ENCODE measurements around the gene FILIP1L.
"Not testable (repeated sequence)": the region's sequence is repeated elsewhere in the genome, so short reads cannot be mapped to it uniquely, and the experiment has no call there.

The FILIP1L gene

DNA sequence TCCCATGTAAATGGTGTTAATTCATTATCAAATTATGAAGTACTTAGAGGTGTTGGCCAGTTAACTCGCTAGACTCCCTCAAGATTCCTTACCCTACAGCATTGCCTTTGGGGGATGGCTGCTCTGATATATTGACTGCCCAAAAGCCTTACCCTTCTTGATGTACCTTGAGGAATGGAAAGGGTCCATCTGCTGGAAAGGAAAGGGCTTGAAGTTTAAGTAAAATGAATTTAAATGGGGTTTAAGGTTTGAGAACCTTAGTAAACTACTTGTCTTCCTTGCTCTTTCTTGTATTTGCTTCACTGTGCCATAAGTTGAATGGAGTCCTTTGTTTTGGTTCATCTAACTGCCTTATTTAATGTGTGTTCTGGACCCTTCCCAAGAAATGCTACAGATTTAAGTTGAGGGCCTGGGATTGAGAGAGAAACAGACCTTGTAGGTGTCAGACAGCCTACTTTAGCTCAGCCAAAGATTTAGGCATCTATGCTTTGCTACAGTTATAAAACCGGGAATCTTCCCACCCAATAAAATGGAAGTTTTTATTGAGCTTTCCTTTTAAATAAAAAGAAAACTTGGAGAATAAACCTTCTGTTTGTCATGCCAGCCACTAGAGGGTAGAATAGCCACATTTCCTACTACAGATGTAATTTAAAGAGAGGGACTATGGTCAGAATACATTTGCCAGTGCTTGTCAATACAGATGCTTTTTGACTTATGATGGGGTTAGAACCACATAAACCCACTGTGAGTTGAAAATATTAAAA, 271.3 kb downstream of the FILIP1L start:
- DNase-seq (ENCODE audit: low read depth, low spot score) = no peak

DNA sequence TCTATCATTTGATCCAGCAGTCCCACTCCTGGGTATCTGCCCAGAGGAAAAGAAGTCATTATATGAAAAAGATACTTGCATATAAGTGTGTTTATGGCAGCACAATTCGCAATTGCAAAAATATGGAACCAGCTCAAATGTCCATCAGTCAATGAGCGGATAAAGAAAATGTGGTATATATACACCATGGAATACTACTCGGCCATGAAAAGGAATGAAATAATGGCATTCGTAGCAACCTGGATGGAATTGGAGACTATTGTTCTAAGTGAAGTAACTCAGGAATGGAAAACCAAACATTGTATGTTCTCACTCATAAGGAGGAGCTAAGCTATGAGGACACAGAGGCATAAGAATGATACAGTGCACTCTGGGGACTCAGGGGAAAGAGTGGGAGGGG, 272.4 kb downstream of the FILIP1L start:
- not testable (repeated sequence) for DNase-seq (ENCODE audit: low read depth, low spot score)

DNA sequence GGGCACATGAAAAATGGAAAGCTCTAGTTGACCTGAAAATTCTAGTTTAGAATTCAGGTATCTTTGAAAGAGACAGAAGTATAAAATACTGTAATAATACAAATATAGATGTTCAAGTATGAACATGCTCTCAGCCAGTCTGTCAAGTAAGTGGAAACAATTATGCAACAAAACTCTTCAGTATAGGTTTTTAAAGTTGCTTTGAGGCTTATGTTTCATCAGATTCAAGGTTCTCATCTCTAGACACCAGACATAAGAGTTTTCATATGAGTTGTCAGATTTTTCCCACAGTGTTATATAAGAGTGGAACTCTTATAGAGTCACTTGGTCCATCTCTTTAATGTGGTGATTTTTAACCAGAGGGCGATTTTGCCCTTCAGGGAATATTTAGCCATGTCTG, 274.7 kb downstream of the FILIP1L start:
- no peak for DNase-seq (ENCODE audit: low read depth, low spot score)

DNA sequence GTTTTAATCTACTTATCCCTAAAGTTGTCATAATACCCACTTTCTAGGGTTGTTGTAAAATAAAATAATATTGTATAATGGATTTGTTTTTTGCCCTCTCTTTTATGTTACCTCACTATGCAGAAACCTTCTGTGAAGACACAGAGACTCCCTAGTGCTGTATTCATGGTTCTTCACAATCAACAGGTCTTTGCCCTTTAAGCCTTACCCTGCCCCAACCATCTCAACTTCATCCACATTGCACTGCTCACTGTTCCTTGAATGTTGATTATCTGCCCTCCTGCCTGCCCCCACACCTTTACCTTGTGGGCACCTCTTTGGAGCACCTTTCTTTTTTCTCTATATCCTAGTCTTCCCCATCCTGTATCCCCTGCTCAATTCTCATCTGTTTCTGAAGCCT, 275.5 kb downstream of the FILIP1L start:
- DNase-seq (ENCODE audit: low read depth, low spot score) = no peak

DNA sequence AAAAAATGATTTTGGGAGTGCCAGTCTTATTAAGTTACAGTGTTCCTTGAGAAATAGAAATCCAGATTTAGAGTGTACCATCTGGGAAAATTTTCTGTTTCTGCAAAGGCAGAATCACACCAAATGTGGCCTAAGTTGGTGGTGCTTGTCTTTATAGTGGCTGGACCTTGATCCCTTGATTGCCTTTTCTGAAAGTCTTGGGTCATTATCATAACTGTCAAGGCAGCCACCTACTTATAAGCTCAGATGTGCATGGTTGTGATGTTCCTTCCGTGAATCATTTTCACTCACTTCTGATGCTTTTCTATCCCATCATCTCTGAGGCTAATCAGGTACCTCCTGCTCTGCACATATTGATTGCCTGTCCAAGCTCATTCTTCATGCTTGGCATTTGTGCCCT, 276.6 kb downstream of the FILIP1L start:
- DNase-seq (ENCODE audit: low read depth, low spot score) = no peak

DNA sequence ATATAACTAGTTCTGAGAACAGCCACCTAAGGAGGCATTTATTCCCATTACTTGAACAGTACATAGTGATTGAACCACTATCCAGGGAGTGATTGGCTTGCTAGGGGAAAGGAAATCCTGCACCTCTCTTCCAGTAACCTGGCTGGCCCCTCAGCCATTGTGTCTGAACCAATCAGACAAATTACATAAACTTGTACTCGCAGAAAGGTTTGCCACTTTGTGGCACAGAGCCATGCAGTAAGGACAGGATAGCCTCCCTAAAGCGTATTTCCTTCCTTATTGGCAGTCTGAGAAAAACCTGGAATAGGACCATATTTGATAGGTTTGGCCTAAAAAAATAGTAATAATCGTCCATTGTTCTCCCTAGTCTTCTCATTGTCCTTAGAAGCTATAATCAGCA, 277.6 kb downstream of the FILIP1L start:
- DNase-seq (ENCODE audit: low read depth, low spot score) = no peak

DNA sequence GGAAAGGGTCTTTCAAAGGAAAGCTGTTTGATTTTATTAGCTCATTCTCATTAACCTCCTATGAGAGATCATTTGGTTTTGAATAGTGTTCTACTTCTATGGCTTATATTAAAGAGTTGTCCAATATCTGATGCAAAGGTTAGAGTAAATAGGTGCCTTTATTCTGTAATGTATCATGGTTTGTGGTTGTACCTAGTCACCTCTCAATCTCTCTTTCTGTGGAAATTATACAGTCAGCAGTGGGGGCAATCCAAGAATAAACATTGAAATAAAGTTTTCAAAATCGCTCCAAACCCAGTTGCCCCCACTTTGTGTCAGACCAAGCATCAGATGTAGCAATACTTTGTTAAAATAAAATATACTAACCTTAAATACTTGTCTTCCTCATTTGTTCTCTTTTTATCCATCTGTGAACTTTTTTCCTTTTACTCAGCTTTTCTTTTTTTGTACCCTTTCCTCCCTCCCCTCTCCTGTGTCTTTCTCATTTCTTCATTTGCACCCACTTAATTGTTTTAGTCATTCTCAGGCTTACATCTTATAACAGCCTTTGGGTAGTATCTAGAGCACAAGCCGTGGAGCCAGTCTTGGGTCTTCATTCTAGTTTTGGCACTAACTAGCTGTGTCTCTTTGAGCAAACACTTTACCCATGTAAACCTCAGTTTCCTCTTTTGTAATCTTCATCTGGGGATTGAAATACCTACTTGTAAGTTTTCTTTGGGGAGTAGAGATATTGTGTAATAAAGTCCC, 279.9 kb downstream of the FILIP1L start:
- no peak for DNase-seq (ENCODE audit: low read depth, low spot score)

DNA sequence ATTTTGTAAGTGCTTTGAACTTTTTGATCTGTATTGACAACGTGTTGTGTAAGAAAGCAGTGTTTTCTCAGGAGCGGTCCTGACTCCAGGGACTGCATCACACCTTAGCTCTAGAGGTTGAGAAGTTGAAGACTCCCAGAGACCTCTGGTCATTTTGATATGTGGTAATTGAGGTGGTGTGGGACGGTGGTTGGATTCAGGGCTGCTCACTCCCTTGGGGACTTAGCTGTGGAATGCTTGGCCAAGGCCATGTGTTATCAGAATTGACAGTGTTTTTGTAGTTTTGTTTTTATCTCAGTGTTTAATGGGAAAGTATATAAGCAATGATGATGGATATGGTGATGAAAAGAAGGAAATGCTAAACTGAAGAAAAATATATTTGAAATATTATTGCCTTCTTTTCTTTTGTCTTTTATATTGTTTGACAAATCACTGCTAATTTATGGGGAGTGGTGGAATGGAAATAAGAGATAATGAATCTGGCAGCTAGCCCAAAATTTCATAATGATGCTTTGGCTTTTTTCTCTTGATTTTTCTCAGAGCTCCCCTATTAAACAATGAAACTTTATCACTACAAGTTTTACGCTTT, 280.6 kb downstream of the FILIP1L start:
- DNase-seq (ENCODE audit: low read depth, low spot score) = no peak

DNA sequence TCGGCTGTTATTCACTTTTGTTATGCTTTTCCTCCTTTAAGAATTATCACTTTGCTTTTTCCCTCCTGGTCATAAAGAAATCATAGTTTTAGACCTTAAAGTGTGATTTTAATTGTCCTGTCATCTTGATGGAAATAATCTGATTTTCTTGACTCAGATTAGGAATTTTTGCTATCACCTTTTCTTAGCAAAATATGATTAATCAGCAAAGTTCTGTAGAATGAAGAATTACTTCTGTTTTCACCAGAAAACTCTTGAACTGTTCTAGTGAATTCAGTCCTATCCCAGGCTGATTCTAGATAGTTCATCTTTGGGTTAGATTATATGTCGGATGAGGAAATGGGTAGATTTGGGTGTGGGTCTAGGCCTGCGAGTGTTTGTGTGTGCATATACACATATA, 284.5 kb downstream of the FILIP1L start:
- DNase-seq (ENCODE audit: low read depth, low spot score) = no peak

DNA sequence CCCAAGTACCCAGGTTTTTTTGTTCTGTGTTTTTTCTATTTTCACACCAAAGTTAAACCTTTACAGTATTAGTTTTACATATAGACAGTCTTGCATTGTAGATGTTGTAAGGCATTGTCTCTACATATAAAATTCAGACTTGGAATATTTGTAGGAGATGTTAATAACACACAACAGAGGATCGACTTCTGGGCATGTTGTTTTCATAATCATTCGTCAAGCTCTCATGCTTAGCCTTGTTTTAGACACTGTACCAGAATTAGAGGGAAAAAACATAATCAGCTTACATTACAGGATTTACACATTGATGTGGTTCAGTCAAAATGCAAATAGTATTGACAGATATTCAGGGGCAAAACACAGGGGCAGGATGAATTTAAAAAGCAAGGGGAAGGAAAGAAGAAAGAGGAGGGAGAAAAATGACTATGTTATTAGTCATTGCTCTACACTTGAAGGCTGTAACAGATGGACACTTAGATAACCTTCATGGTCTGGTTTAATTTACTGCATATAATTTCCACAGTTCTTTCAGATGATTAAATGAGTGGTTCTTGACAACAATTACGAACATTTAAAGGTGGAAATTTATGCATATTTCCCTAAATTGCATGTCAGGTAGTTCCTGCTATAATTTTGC, 289.2 kb downstream of the FILIP1L start:
- no peak for DNase-seq (ENCODE audit: low read depth, low spot score)

DNA sequence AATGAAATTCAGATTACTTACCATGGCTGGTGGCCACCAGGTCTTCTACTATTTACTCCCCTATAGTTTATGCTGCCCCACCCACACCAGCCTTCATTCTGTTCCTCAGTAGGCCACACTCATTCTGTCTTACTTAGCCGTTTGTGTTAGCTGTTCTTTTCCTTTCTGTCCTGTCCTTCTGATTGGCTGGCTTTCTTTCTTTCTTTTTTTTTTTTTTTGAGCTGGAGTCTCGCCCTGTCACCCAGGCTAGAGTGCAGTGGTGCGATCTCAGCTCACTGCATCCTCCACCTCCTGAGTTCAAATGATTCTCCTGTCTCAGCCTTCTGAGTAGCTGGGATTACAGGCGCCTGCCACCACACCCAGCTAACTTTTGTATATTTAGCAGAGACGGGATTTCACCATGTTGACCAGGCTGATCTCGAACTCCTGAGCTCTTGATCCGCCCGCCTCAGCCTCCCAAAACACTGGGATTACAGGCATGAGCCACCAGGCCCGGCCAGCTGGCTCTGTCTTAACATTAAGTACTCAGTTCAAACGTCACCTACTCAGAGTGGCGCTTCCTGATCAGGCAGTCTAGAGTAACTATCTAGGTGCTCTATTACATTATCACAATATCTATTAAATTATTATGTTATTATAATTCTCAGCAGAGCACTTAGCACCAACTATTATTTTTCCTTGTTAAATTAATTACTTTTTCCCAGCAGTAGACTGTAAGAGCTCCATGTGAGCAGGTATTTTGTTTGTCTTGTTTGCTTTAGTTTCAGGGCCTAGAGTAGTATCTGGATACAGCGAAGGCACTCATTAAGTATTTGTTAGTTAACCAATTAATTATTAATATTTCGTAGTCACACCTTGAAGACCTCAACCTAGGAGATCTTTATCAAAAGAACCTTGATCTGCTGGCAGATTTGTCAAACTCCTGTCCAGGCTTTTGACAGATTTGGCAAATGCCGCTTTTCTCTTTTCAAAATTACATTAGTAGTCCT, 290.3 kb downstream of the FILIP1L start:
- no peak for DNase-seq (ENCODE audit: low read depth, low spot score)

DNA sequence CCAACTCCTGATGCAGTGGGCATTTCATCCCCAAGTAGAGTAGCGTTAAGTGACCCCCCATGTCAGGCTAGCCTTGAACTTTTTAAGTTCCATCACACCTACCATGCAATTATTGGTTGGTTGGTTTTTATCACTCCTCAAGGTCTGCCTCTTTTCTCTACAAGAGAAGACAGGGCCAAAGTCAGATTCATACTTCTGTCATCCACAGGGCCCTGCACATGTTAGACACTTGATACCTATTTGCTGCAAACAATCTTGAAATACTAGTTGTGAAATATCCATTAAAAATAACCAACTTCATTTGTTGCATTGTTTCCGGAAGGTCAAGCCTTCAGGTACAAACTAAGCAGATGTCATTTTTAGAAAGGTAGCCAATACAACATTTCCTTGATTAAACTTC, 295.5 kb downstream of the FILIP1L start:
- DNase-seq (ENCODE audit: low read depth, low spot score) = no peak

DNA sequence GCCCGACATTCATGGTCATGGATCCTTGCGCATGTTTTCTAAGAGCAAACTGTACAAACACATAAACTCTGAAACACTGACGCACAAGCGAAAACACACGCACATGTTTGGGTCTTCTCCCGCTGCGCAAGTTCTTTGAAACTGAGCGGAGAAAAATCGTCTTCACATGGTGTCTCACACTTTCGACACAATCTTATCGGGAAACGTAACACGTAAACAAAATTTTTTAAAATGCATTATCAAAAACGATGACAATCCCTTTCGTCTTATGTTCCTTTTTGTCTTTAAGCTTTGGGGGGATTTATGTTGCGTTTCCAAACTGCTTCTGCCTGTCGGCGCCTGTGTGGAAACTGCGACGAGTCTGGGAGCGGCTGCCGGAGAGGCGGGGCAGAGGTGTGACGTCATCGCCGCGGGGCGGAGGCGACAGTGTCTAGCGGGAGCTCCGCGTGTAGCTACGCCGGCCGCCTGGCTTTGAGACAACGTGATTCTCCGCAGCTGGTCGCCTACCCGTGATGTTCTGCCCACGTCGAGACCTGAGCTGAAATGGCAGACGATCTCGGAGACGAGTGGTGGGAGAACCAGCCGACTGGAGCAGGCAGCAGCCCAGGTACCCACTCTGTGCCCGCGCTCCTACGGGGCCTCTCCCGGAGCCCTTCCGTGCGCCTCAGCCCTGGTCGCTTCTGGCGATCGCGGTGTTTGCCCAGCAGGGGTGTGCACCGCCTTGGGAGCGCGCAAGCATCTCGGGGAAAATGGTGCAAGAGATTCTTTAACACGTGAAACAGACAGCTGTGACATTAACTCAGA, 296.7 kb downstream of the FILIP1L start, which contains the start of gene CMSS1:
Gene CMSS1 (plus strand): TSS at position 426 of the 804 bp plus-strand sequence.
- peak; percentile 40 for DNase-seq (ENCODE audit: low read depth, low spot score)

DNA sequence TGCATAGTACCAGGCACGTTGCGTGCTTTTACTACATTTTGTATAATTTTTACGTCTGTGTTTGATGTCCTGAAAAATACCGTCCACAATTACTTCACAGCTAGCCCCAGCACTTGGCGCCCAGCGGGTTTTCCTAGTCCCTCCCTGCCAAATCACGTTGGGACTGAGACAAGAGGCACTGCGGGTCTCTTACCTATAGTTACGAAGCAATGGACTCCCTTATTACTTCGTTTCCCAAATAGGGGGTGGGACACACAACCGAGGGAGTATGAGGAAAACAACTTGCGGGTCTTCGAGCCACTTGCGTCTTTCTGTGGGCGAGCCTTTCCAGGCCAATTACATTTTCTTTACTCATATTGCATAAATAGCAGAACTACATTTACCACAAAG, 297.3 kb downstream of the FILIP1L start:
- DNase-seq (ENCODE audit: low read depth, low spot score) = no peak

DNA sequence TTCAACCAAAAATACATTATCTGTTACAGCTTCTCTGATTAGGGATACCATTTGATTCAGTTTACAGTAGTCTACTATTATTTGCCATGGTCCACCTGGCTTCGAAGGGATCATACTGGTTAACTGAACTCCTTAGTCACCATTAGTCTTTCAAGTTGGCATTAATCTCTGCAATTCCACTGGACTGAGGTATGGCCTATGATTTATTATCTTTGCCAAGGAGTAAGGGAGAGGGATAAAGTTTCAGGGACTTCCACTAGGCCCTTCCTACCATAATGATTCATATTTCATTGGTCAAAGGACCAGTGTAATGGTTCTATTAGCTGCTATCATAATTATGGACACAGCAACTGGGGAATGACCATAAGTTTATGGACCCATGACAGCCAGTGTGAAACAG, 303.9 kb downstream of the FILIP1L start:
- DNase-seq (ENCODE audit: low read depth, low spot score) = no peak

DNA sequence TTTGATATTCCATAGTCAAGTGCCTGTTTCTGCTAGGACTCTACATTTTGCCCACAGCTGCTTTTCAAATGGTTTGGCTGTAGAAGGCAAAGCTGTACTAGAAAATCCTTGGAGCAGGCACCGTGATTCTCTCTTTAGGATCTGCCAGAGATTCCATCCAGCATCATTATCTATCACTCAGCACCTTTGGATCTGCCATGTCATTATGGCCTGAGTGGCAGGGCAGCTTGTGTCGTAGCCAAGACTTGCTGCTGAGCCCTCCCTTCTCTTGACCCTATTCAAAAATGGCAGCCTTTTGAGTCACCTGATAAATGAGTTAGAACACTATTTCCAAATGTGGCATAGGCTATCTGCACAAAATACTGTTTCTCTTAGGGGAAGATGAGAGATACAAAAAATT, 304.7 kb downstream of the FILIP1L start:
- DNase-seq (ENCODE audit: low read depth, low spot score) = no peak

DNA sequence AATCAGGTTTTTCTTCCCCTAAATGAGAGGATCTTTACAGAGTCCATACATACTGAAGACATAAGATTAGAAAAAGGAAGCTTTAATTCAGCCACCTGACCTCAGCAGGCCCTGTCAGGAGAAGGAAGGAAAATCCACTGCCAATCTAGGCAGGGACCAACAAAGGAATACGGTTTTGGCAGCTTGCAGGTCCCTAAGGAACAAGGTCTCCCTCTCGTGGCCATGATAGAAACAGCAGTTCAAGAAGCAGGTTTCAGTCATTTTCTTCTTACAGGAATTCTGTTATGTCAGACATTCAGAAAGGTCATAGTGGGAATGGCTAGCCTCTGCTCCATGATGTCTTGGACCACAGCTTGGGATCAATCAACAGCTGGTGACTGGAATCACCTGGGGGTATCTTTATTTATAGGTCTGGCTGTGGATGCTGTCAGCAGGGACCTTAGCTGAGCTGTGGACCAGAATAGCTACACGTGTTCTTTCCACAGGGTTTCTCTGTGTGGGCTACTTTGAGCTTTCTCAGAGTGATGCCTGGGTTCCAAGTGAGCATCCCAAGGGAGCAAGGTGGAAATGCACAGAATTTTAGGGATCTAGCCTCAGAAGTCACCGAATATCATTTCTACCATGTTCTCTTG, 306.0 kb downstream of the FILIP1L start:
- peak; percentile 57 for DNase-seq (ENCODE audit: low read depth, low spot score)

DNA sequence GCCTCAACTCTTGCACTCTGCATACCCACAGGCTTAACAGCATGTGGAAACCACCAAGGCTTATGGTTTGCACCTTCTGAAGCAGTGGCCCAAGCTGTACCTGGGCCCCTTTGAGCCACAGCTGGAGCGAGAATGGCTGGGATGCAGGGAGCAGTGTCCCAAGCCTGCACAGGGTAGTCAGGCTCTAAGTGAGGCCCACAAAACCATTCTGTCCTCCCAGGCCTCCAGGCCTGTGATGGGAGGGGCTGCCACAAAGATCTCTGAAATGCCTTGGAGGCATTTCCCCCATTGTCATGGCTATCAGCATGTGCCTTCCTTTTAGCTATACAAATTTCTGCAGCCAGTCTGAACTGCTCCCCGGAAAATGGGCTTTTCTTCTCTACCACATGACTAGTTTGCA, 309.1 kb downstream of the FILIP1L start:
- no peak for DNase-seq (ENCODE audit: low read depth, low spot score)

DNA sequence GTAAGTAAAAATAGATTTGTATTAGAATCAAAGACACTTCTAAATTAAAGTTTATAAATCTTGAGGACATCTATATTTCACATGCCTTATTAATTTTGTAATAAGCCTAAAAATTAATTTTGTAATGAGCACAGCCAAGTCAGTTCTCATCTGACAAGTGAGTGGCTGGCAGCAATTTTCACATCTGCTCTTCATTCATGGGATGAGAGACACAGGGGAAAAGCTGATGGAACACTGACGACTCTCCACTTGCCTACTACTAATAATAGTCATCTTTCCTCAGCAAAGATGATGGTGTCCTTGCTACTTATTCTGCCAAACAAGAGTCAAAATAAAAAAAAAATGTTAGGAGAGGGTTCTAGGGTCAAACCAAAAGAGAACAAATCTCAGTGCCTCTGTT, 311.0 kb downstream of the FILIP1L start:
- no peak for DNase-seq (ENCODE audit: low read depth, low spot score)

DNA sequence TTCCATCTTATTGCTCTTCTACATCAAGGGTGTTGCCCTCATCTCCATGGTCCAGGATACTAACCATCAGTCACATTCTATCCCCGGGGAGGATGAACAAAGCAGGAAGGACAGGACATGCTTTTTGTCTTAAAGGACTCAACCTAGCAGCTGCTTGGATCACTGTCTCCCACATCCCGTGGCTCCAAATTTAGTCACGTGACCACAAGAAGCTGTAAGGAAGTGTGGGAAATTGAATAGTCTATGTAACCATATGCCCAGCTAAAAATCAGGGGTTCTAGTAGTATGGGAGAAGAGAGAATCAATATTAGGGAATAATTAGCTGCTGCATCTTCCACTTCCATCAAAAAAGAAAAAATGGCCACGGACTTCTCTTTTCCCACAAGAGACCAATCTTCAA, 314.9 kb downstream of the FILIP1L start:
- no peak for DNase-seq (ENCODE audit: low read depth, low spot score)

All from iPS DF 19.7 (cell line).